ENCODE results near the gene TAGAP. TPM values are rescaled to one million over a fixed set of nuclear protein-coding genes. Genes with fewer than 3 reads are reported as not detected.

The TAGAP gene
- total and polyA plus RNA-seq, 2 experiments from 2014 or later = 2.9 to 4.4 TPM

- 97% methylated on average over 1 of the region's 1 CpG for WGBS (ENCODE audit: low lambda C conversion rate, missing lambda C conversion rate)
- no peak overlapping the region for H3K4me3 ChIP-seq
- H3K9me3 ChIP-seq (ENCODE audit: low read depth) = no peaks in the 10 kb centered on the region
- H3K4me2 ChIP-seq = no peak overlapping the region
- no peaks in the 10 kb centered on the region for H4K20me1 ChIP-seq (ENCODE audit: insufficient read depth, poor library complexity, severe bottlenecking)
- DNase-seq (ENCODE audit: low spot score) = no peak
- H3K27ac ChIP-seq = no peak overlapping the region
- H3K9me2 ChIP-seq (replicated peaks; ENCODE audit: insufficient read depth) = no peaks in the 10 kb centered on the region
- H3K36me3 ChIP-seq (replicated peaks; ENCODE audit: insufficient read depth, low read depth) = no peaks in the 10 kb centered on the region
- no peaks in the 10 kb centered on the region for H3K79me2 ChIP-seq
- no peak for TF ChIP-seq CTCF (IDR thresholded peaks at IDR 0.05; ENCODE audit: poor library complexity)
- no peak for TF ChIP-seq EZH2phosphoT487 (IDR thresholded peaks at IDR 0.05; ENCODE audit: low read depth, severe bottlenecking, unreplicated experiment)
- TF ChIP-seq EZH2 (IDR thresholded peaks at IDR 0.05; ENCODE audit: borderline replicate concordance) = no peak
- no peak overlapping the region for H2AFZ ChIP-seq
- H3K4me1 ChIP-seq (ENCODE audit: insufficient read depth) = no peaks in the 10 kb centered on the region
- H3K27me3 ChIP-seq = no peaks in the 10 kb centered on the region
Measured at GRCh38 chr6:158988477-158988876, 56.3 kb downstream of the TAGAP start.

- WGBS (ENCODE audit: low lambda C conversion rate, missing lambda C conversion rate) = 100% methylated on average over 1 of the region's 1 CpG
- Histone ChIP-seq H3K9me3 (ENCODE audit: low read depth) (no peaks in the 10 kb centered on the region), H3K4me2 (no peak overlapping the region), H3K9me2 (replicated peaks; ENCODE audit: insufficient read depth) (no peaks in the 10 kb centered on the region), H4K20me1 (ENCODE audit: insufficient read depth, poor library complexity, severe bottlenecking) (no peaks in the 10 kb centered on the region), H3K36me3 (replicated peaks; ENCODE audit: insufficient read depth, low read depth) (no peaks in the 10 kb centered on the region), H3K4me3 (no peak overlapping the region), H2AFZ (no peak overlapping the region), H3K79me2 (no peaks in the 10 kb centered on the region), H3K27ac (no peak overlapping the region), H3K4me1 (ENCODE audit: insufficient read depth) (no peaks in the 10 kb centered on the region), H3K27me3 (no peaks in the 10 kb centered on the region)
- DNase-seq (ENCODE audit: low spot score) = no peak
- TF ChIP-seq CTCF (IDR thresholded peaks at IDR 0.05; ENCODE audit: poor library complexity) (no peak), EZH2 (IDR thresholded peaks at IDR 0.05; ENCODE audit: borderline replicate concordance) (no peak), EZH2phosphoT487 (IDR thresholded peaks at IDR 0.05; ENCODE audit: low read depth, severe bottlenecking, unreplicated experiment) (no peak)
Measured at GRCh38 chr6:158987657-158988056, 57.1 kb downstream of the TAGAP start.

Other genes with a start within 250 kb of the TAGAP start
- 395 and 399 TPM in 2 replicates for gene EZR, start 225.6 kb downstream of the TAGAP start, total RNA-seq
- 616 and 623 TPM in 2 replicates for gene EZR, start 225.6 kb downstream of the TAGAP start, polyA plus RNA-seq
- 7.8 and 8.0 TPM in 2 replicates for gene RSPH3, start 44.8 kb downstream of the TAGAP start, total RNA-seq
- gene RSPH3, start 44.8 kb downstream of the TAGAP start, polyA plus RNA-seq = 8.2 and 12.9 TPM in 2 replicates
- 1.3 TPM in 2 replicates for gene FNDC1, start 124.4 kb upstream of the TAGAP start, total RNA-seq
- 0.84 and 1.7 TPM in 2 replicates for gene FNDC1, start 124.4 kb upstream of the TAGAP start, polyA plus RNA-seq